Measurements from ENCODE around the gene RAB23.

Gene RAB23

DNA sequence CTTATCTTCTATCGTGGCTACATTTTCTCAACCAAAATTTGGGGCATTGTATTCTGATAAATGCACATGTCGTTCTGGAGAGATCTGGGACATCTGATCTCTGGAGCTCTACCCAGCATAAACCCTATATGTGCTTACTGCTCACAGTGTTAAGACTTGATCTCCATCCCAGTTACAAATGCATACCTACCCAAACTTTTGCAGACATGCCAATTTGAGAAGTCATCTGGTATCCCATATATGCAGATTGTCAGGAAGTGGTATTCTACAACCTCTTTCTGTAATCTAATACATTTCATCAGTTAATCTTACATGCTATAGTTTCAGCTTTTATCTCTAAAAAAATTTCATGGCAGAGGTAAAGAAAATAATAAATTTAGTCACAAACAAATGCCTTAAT lies 38.8 kb downstream of the RAB23 start:
- DNase-seq (ENCODE audit: extremely low read depth in 1 of 2, low read depth in 1 of 2), result no peak

GRCh38 chr6:57182017-57182432 lies 40.1 kb downstream of the RAB23 start:
- no peak for DNase-seq (ENCODE audit: extremely low read depth in 1 of 2, low read depth in 1 of 2)

- DNase-seq (ENCODE audit: extremely low read depth in 1 of 2, low read depth in 1 of 2), result no peak
These were observed 41.5 kb downstream of the RAB23 start for GRCh38 chr6:57180596-57180995.

DNA sequence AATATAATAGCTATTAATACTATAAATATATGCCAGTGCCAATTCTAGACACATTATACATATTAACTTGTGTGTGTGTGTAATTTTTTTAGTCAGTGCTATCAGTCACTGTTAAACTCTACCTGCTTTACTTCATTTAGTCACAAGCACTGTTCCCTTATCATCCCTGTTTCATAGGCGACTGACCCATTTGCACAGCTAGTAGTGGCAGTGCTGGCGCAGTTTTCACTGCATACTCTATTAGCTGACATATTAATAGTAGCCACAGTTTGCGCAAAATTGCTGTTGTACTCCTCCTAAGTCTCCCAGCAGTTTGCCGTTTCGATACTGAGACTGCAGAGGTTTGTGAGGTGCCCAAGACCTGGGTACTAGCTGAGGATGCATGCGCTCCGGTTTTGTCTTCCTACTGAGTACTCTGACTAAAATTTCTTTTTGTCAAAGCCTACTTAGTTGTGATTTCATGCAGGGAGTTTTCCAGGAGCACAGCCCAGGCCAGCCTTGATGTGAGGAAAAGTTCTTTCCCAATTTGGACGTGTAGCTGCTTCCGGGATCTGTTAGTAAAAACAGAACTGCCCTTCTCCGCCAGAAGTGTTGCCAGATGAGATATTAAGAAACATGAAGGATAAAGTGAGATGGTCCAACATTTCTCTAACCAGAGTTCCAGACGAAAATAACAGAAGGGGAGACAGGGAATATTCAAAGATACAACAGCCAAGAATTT lies 44.4 kb downstream of the RAB23 start:
- DNase-seq (ENCODE audit: extremely low read depth in 1 of 2, low read depth in 1 of 2), result no peak

DNA sequence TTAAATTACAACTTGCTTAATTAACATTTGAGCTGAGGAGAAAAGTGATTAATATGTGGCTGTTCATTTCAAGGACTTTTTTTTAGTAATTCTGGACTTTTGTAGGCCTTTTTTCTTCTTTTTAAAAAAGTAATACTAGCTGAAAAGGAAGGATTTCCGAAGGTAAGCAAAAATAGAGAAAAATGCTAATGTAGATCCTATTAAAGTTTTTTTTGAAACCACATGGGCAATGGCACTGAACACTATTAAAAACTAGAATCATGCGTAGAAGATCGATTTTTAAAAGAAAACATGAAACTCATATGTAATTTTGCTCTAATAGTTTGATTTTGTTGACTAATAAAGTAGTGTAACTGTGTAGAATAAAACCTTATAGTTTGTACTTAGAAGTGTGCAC lies 47.6 kb downstream of the RAB23 start:
- DNase-seq (ENCODE audit: extremely low read depth in 1 of 2, low read depth in 1 of 2), result no peak

DNA sequence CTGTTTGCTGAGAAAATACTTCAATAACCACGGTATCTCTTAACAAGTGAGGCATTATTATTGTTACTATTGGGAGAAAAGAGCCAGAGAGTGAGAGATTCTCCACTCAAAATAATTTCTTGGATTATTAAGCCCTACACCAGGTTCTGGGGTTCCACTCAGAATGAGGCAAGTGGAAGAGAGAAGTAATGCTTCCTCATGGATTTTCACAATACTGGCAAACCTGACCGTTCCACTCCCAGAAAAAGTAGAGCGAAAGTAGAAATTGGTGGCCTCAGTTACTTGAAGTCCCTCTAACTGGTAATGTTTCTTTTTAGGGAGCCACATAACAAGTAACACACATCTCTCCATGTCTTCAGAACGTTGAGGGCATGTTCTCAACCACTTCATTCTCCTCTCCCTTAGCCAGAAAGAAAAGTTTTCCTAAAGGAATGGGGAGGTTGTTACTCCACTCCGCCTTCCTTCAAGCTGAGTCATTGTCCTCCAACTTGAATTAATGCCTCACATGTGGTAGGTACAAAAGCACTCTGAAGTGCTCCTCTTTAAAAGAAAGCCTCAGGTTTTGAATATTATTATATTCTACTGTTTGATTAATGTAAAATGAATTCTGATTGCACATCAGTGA lies 48.1 kb downstream of the RAB23 start:
- DNase-seq (ENCODE audit: extremely low read depth in 1 of 2, low read depth in 1 of 2), result no peak

DNA sequence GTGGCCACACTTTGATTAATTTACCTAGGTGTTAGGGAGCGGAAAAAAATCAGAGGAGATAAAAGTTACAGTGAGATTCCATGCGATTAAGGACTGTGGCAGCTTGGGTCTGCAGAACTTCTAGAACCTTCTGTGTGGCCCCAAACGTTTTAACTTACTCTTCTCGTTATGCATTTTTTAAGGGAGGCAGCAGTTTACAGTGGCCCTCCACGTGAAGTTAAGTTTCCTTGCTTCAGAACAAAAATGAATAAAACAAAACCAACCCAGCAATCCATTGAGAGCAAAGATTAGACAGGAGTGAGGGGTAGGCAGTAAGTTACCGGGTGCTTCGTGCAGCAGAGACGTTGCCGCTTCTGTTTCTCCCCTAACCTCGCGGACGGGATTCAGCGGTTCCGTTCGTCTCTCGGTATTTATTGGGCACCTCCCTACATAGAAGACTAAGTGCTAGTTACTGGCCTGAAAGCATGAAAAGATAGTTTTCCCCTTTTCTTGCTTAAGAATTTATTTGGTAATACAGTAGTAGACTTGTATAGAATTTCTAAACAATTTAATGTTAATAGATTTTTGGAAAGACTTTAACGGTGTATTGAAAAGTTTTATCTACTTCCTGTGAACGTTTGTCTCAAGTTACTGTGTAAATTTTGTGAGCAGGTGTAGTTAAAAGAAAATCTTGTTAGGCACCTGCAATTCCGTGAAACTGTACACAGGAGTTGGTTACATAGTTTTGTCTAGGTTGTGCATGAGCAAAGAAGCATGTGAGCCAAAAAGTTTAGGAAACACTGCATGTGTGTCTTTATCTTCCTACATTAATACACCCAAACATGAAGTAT lies 48.8 kb downstream of the RAB23 start:
- no peak for DNase-seq (ENCODE audit: extremely low read depth in 1 of 2, low read depth in 1 of 2)

DNA sequence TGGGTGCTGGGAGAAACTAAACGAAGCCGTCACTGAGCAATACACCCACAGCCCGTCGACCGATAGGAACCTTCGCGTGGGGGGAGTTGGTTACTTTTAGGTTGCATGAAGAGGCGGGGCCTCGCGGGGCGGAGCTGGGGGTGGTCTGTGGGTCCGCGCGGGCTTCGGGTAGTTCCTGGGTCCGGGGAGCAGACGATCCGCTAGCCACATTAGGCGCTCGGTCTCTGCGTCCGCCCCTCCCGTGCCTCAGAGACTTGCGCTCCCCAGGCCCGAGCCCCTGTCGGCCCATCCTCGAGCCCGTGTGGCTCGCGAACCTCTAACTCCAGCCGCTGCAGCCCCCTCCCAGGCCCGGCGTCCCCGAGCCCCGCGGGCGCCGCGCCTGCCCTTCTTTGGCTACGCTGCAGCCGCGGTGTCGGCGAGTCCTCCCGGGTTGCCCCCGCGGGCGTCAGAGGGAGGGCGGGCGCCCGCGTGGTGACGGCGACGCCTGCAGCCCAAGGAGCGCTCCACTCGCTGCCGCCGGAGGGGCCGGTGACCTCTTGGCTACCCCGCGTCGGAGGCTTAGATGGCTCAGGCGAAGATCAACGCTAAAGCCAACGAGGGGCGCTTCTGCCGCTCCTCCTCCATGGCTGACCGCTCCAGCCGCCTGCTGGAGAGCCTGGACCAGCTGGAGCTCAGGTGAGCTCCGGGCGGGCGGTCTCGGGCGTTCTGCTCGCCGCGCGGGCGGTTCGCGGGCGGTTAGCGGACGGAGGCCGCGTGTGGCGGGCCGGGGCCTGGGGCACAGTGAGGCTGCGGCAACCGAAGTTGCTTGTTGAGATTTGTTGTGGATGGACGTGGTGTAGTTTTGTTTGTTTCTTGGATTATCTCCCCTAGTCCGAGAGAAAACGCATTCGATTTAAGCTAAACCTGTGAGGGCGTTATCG lies 49.7 kb downstream of the RAB23 start, which contains the start of gene BAG2:
Gene BAG2 (plus strand): TSS at position 191 of the 920 bp plus-strand sequence. CDS start 372 bp downstream, at position 563.
- peak; percentile 81 to 92 for DNase-seq (ENCODE audit: extremely low read depth in 1 of 2, low read depth in 1 of 2)

GRCh38 chr6:57165080-57165479 lies 57.0 kb downstream of the RAB23 start:
- no peak for DNase-seq (ENCODE audit: extremely low read depth in 1 of 2, low read depth in 1 of 2)

DNA sequence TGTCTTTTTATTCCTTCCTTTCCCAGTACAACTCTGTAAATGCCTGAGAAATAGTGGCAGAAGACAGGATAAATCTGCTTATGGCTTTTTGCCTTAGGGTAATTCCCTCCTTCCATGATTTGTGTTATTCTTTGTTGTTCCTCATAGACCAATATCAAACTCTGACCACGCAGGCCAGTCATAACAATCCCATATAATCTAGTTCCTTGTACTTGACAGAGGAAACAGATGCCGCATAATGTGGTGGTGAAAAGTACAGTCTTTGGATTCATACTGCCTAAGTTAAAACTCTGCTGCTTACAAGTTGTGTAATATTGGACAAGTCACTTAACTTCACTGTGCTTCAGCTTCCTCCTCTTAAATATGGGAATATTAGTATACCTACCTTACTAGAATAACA lies 58.2 kb downstream of the RAB23 start:
- no peak for DNase-seq (ENCODE audit: extremely low read depth in 1 of 2, low read depth in 1 of 2)

DNA sequence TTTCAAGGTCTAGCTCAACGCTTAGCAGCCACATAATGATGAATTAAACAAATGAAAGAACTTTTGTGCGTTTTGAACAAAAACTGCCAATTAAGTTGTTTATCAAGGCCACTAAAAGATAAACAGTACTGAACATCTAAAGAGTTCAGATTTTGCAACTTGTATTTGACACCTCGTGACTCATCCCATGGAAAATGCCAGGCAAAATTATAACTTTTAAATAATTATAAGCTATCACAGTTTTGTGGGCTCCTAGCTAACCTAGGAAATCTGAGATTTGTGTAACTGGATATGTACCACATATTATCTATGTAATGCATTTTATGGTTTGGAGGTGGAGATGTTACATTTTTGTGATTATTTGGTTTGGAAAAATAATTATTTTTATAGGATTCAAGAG lies 59.6 kb downstream of the RAB23 start:
- no peak for DNase-seq (ENCODE audit: extremely low read depth in 1 of 2, low read depth in 1 of 2)

GRCh38 chr6:57162028-57162427 lies 60.1 kb downstream of the RAB23 start:
- no peak for DNase-seq (ENCODE audit: extremely low read depth in 1 of 2, low read depth in 1 of 2)

- no peak for DNase-seq (ENCODE audit: extremely low read depth in 1 of 2, low read depth in 1 of 2)
These were observed 63.0 kb downstream of the RAB23 start for GRCh38 chr6:57159127-57159526.

- no peak for DNase-seq (ENCODE audit: extremely low read depth in 1 of 2, low read depth in 1 of 2)
These were observed 63.4 kb downstream of the RAB23 start for GRCh38 chr6:57158658-57159057.

- no peak for DNase-seq (ENCODE audit: extremely low read depth in 1 of 2, low read depth in 1 of 2)
These were observed 73.9 kb downstream of the RAB23 start for GRCh38 chr6:57147955-57148858.

- no peak for DNase-seq (ENCODE audit: extremely low read depth in 1 of 2, low read depth in 1 of 2)
These were observed 74.7 kb downstream of the RAB23 start for GRCh38 chr6:57147401-57147800.

DNA sequence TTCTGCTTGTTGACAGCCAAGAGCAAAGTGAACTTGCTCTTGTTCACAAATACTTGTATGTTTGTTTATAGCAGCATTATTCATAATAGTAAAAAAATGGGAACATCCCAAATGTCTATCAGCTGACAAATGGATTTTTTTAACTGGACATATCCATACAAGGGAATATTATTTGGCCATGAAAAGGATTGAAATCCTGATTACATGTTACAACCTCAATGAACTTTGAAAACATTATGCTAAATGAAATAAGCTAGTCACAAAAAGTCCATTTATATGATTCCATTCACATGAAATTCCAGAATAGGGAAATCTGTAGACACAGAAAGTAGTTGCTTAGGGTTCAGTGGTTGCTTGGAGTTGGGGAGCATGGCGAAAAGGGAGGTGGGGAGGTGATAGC lies 78.4 kb downstream of the RAB23 start:
- no peak for DNase-seq (ENCODE audit: extremely low read depth in 1 of 2, low read depth in 1 of 2)

GRCh38 chr6:57142178-57142525 lies 80.0 kb downstream of the RAB23 start:
- no peak for DNase-seq (ENCODE audit: extremely low read depth in 1 of 2, low read depth in 1 of 2)

GRCh38 chr6:57141451-57142177 lies 80.5 kb downstream of the RAB23 start:
- DNase-seq (ENCODE audit: extremely low read depth in 1 of 2, low read depth in 1 of 2), result no peak
